Measurements from ENCODE around the gene NT5E.
"Not testable (repeated sequence)": the region's sequence is repeated elsewhere in the genome, so short reads cannot be mapped to it uniquely, and the experiment has no call there.

NT5E gene

DNA sequence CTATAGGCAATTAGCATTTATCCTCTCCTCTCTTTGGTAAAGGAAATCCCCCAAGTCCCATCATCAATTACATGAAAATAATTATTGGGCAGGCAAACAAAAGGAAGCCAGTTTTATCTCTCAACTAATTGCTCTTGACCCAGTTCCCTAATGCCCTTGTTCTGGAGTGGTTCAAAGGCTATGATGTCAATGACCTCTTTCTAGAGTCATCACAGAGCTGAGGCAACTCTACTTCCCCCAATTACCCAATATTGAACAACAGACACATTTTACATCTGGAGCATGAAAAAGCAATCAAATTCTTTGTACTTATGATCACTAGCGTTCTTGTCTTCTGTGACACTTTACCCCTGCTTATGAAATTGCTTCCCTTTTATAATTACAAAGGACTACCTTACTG, 43.5 kb downstream of the NT5E start:
- DNase-seq (ENCODE audit: low read depth) = no peak

DNA sequence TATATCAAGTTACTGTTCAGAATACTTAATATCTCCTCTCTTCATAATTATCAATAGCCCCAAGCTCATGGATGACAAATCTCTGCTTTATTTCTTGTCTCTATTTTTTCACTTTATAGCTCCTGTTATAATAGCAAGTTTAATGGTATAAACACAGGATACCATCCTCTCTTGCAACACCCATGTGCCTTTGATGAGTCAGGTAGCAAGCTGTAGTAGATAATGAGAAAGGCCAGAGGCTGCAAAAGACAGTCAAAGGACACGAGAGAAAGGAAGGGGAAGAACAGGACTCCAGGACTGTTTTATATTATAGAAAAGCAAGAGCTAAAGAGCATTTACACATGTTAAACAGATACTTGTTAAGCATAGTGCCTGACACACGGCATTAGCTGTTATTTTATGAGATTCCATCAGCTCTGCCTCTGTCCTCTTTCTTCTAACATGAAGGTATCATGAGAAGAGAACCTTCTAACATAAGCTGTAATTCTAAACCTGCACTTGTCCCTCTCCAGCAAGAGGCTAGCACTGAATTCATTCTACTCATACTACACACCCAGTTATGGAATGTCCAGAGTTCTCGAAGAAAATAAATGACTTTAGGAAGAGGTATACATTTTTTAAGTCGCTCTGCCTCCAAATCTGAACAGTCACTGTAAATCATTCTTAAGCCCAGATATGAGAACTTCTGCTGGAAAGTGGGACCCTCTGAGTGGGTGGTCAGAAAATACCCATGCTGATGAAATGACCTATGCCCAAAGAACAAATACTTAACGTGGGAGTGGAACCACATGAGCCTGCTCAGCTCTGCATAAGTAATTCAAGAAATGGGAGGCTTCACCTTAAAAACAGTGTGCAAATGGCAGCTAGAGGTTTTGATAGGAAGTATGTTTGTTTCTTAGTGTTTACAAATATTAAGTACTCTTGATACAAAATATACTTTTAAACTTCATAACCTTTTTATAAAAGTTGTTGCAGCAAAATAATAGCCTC, 45.0 kb downstream of the NT5E start:
- DNase-seq (ENCODE audit: low read depth) = no peak

DNA sequence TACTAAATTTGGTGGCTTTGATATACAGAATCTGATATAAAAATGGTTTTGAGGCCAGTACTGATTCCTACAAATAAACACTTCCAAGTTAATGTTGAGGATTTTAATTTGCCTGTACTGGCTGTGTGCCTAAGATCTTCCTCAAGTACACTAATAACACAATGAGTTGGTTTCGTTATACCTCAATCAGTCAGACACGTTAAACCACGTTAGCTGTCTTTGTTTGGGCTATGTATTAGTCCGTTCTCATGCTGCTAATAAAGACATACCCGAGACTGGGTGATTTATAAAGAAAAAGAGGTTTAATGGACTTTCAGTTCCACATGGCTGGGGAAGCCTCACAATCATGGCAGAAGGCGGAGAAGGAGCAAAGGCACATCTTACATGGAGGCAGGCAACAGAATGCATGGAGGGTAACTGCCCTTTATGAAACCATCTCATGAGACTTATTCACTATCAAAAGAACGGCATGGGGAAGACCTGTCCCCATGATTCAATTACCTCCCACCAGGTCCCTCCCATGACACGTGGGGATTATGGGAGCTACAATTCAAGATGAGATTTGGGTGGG, 46.2 kb downstream of the NT5E start:
- DNase-seq (ENCODE audit: low read depth) = no peak

DNA sequence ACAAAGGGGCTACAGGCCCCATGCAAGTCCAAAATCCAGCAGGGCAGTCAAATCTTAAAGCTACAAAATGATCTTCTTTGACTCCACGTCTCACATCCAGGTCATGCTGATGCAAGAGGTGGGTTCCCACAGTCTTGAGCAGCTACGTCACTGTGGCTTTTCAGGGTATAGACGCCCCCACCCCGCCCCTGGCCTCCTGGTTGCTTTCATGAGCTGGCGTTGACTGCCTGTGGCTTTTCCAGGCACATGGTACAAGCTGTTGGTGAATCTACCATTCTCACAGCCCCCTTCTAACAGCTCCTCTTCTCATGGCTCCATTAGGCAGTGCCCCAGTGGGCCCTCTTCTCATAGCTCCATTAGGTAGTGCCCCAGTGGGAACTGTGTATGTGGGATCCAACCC, 47.0 kb downstream of the NT5E start:
- DNase-seq (ENCODE audit: low read depth) = no peak

DNA sequence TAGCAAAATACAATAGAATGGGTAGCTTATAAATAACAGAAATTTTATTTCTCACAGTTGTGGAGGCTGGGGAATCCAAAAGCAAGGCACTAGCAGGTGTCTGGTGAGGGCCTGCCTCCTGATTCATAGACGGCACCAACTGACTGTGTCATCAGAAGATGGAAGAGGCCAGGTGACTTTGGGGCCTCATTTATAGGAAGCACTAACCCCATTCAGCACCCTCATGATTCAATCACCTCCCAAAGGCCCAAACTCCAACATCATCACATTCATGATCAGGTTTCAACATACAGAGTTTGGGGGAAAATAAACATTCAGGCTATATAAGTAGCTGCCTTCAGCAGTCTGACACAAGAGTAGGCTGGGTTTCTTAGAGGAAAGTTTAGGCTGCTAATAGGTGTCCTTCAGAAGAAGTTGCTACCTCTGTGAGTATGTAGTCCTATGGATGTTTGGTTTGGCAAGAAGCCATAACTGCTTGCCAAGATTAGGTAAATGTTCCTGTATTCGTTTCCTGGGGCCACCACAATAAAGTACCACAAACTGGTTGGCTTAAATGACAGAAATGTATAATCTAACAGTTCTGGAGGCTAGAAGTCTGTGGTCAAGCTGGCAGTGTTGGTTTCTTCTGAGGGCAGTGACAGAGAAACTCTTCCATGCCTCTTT, 48.8 kb downstream of the NT5E start:
- no peak for DNase-seq (ENCODE audit: low read depth)

DNA sequence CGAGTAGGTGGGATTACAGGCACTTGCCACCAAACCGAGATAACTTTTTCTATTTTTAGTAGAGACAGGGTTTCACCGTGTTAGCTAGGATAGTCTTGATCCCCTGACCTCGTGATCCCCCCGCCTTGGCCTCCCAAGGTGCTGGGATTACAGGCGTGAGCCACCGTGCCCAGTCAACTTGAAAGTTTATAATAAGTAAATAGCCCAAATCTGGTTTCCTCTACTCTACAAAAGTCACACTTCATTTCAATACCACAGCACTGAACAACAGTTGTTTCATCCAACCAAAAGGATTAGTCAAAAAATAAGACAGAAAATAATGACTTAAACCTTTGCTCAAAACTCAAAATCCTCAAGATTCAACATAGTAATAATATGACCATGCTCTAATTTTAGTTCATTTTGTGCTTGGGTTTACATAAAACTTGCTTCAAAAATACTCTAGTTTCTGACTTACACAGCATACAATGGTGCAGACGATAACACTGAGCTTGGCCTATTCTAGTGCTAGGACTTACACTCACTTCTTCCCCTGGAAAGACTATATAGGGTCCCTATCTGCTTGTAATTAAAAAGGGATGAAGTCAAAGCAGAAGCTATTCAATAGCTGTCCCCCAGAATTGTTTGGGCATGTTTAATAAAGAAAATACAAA, 56.7 kb downstream of the NT5E start:
- DNase-seq (ENCODE audit: low read depth) = no peak

DNA sequence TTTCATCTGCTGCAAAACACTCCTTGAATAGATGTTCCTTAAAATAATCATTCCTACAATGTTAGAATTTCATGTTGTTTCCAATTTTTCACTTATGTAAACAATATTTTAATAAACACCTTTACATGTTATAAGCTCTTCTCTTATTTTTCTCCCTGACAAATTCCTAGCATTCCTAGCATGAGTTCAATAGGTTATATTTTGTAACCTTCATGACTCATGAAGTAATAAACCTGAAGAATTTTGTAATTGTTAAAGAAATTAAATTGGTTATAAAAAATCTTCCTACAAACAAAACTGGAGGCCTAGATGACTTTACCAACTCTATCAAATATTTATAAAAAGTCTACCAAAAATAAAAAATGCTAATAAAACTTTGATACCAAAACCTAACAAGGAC, 66.3 kb downstream of the NT5E start:
- no peak for DNase-seq (ENCODE audit: low read depth)

DNA sequence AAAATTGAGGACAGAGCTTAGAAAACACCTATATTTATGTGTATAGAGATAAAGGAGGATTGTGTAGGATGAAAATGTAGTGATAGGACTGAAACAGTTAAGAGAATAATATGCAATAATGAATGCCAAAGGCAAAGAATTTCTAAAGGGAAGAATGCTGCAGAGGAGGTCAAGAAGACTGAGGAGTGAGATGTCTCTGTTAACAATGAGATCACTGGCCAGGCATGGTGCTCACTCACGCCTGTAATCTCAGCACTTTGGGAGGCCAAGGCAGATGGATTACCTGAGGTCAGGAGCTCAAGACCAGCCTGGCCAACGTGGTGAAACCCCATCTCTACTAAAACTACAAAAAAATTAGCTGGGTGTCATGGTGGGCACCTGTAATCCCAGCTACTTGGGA, 74.4 kb downstream of the NT5E start:
- not testable (repeated sequence) for DNase-seq (ENCODE audit: low read depth)

DNA sequence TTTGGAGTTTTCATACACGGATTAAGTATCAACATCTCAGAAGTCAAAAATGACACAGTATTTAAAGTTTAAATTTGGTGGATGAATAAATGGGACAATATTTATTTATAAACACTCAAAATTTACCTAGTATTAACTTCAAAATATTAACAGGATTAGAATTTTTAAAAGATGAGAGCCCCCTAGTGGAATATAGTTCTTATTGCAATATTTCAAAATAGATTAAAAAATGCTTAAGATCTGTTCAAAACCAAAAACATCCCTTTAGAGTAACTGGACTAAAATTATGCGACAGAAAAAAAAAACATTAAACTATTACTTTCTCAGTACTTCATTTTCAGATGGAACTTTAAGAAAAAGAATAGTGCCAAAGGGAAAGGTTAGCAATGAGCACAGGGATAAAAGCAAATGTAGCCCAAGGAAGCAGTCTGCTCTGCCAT, 87.2 kb downstream of the NT5E start:
- DNase-seq (ENCODE audit: low read depth) = no peak

DNA sequence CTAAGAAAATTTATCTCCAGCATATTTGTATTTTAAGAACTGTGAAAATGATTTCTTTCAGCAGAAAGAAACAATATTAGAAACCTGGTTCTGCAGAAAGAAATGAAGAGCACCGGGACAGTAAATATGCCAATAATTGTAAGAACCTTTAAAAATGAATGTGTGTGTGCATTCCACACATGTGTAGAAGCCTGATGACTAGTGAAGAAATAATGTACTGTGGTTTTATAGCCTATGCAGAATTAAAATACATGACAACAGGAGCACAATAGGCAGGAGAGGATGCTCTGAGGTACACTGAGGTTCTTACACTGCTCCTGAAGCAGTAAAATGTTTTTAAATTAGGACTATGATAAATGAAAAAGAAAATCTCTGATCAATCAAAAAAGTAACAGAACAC, 94.9 kb downstream of the NT5E start:
- no peak for DNase-seq (ENCODE audit: low read depth)
